COLO668 (cell line): ENCODE results near the gene NOS2.
A peak's percentile ranks its signal among the peaks of the same experiment; 100 is the strongest.
"Not testable (repeated sequence)": the region's sequence is repeated elsewhere in the genome, so short reads cannot be mapped to it uniquely, and the experiment has no call there.

Source experiments
- DNase-seq: peaks from one replicate; lab custom pipeline; 2025; ENCODE audit not compliant: unreplicated experiment; lab: John Stamatoyannopoulos, UW

Gene NOS2

GRCh38 chr17:27792095-27792494 is 8.2 kb downstream of the NOS2 start:
- DNase-seq, result no peak

- no peak for DNase-seq
Measured at GRCh38 chr17:27788919-27789318, 11.4 kb downstream of the NOS2 start.

- no peak for DNase-seq
Measured at GRCh38 chr17:27783440-27784350, 16.6 kb downstream of the NOS2 start.

- DNase-seq, result no peak
Measured at GRCh38 chr17:27782791-27783206, 17.5 kb downstream of the NOS2 start.

GRCh38 chr17:27780828-27781404 is 19.4 kb downstream of the NOS2 start:
- DNase-seq, result no peak

GRCh38 chr17:27780092-27780827 is 20.1 kb downstream of the NOS2 start:
- no peak for DNase-seq

- no peak for DNase-seq
Measured at GRCh38 chr17:27778183-27778582, 22.1 kb downstream of the NOS2 start.

- DNase-seq, result no peak
Measured at GRCh38 chr17:27776882-27777624, 23.3 kb downstream of the NOS2 start.

GRCh38 chr17:27771586-27771985 is 28.7 kb downstream of the NOS2 start:
- DNase-seq, result no peak

GRCh38 chr17:27770877-27771276 is 29.5 kb downstream of the NOS2 start:
- no peak for DNase-seq

GRCh38 chr17:27768858-27769410 is 31.4 kb downstream of the NOS2 start:
- DNase-seq, result no peak

GRCh38 chr17:27766438-27766837 is 33.9 kb downstream of the NOS2 start:
- DNase-seq, result no peak

- no peak for DNase-seq
Measured at GRCh38 chr17:27765353-27765752, 35.0 kb downstream of the NOS2 start.

- no peak for DNase-seq
Measured at GRCh38 chr17:27764589-27764988, 35.7 kb downstream of the NOS2 start.

- DNase-seq, result no peak
Measured at GRCh38 chr17:27762527-27763305, 37.6 kb downstream of the NOS2 start.

GRCh38 chr17:27760931-27761330 is 39.4 kb downstream of the NOS2 start:
- not testable (repeated sequence) for DNase-seq

- DNase-seq, result peak; percentile 23
Measured at GRCh38 chr17:27760069-27760885, 40.1 kb downstream of the NOS2 start.

GRCh38 chr17:27759528-27759927 is 40.8 kb downstream of the NOS2 start:
- no peak for DNase-seq
